Esophagus muscularis mucosa (tissue), 4 donors: ENCODE data around the gene PACSIN1. TPM values are rescaled to one million over a fixed set of nuclear protein-coding genes. Genes with fewer than 3 reads are reported as not detected.

ENCODE experiments used
- DNase-seq: peaks from one replicate; pipeline ENCODE4 v3.0.0-alpha.2; 2017; ENCODE audit errors: extremely low spot score
- H3K27ac ChIP-seq, 4 donors: fragments of 200-600 bp; sonication (generic); replicated peaks in 1 of 4; 1 replicate in 3 of 4; 2 replicates in 1 of 4; pipeline ENCODE4 v1.5.1; 2016 to 2019; ENCODE audit warnings: mild to moderate bottlenecking in 1 of 4
- H3K27me3 ChIP-seq, 4 donors: fragments of 200-600 bp; sonication (generic); one replicate each; pipeline versions ENCODE4 v1.5.1 to v1.6.0; 2016 to 2019
- H3K36me3 ChIP-seq, 4 donors: fragments of 200-600 bp; sonication (generic); one replicate each; pipeline ENCODE4 v1.5.1; 2016 to 2019
- H3K4me1 ChIP-seq, 4 donors: fragments of 200-600 bp; sonication (generic); one replicate each; pipeline ENCODE4 v1.5.1; 2016 to 2019
- H3K4me3 ChIP-seq, 4 donors: fragments of 200-600 bp; sonication (generic); 1 replicate in 2 of 4; 2 replicates in 2 of 4; pipeline ENCODE4 v1.5.1; 2016 to 2019; ENCODE audit warnings: mild to moderate bottlenecking in 4 of 4, moderate library complexity in 1 of 4
- H3K9me3 ChIP-seq, 4 donors: fragments of 200-600 bp; sonication (generic); 1 replicate in 3 of 4; 2 replicates in 1 of 4; pipeline ENCODE4 v1.5.1; 2016 to 2019
- CTCF ChIP-seq, 3 experiments: fragments of 200-600 bp in 2 of 3; fragments of 450-650 bp in 1 of 3; sonication (generic) in 2 of 3; IDR thresholded peaks; one replicate each; pipeline ENCODE4 v1.5.1; 2017 to 2019; ENCODE audit warnings: antibody characterized with exemption in 3 of 3, mild to moderate bottlenecking in 2 of 3, moderate library complexity in 1 of 3
- EP300 ChIP-seq: sonication (generic); formaldehyde crosslinking; IDR thresholded peaks from one replicate; pipeline ENCODE4 v1.6.1; 2017; ENCODE audit warnings: antibody characterized with exemption
- POLR2A ChIP-seq: fragments of 450-650 bp; IDR thresholded peaks from one replicate; pipeline ENCODE4 v1.6.1; 2017; ENCODE audit warnings: antibody characterized with exemption, moderate library complexity, mild to moderate bottlenecking, low read depth
- POLR2AphosphoS5 ChIP-seq, 2 donors: sonication (generic); formaldehyde crosslinking; IDR thresholded peaks; one replicate each; pipeline ENCODE4 v1.6.1; 2017; ENCODE audit warnings: antibody characterized with exemption in 2 of 2
- WGBS: methylation state at CpG from one replicate; pipeline ENCODE4 v1.1.5; 2018; 5-methylcytosine and 5-hydroxymethylcytosine counted together
- intact Hi-C: fragments of 100-400 bp; cut with DNase I; formaldehyde crosslinking; loops from one replicate; pipeline ENCODE4 v1.15.1; 2023
- total RNA-seq, 4 donors: library from RNA; depleted of rRNA; stranded (reverse); fragments of >200 nt; gene quantifications; one replicate each; pipeline versions ENCODE4 v1.1.0 to v1.2.1, GENCODE V29; 2016

Gene PACSIN1
- total RNA-seq, 4 donors from 2014 or later, result 0.42 to 2.3 (median 1.7) TPM

- H3K4me3 ChIP-seq, result no peak overlapping the region
- no peak overlapping the region for H3K27ac ChIP-seq
- 96% methylated on average over 8 of the region's 11 CpGs for WGBS
- intact Hi-C loops, result no loop called here
- no peaks in the 10 kb centered on the region for H3K4me1 ChIP-seq
- H3K27me3 ChIP-seq, result no peaks in the 10 kb centered on the region
- DNase-seq, result no peak
- no peaks in the 10 kb centered on the region for H3K9me3 ChIP-seq
- H3K36me3 ChIP-seq, result no peaks in the 10 kb centered on the region
- TF ChIP-seq CTCF (IDR thresholded peaks at IDR 0.05) (no peak), EP300 (no peak), POLR2A (no peak), POLR2AphosphoS5 (IDR thresholded peaks at IDR 0.05) (no peak)
Measured at GRCh38 chr6:34535646-34536045, 69.8 kb downstream of the PACSIN1 start.

GRCh38 chr6:34536251-34536958 lies 70.5 kb downstream of the PACSIN1 start:
- H3K36me3 ChIP-seq, result no peaks in the 10 kb centered on the region
- H3K4me3 ChIP-seq, result no peak overlapping the region
- H3K27ac ChIP-seq, result no peak overlapping the region
- TF ChIP-seq CTCF (IDR thresholded peaks at IDR 0.05) (no peak), EP300 (no peak), POLR2AphosphoS5 (IDR thresholded peaks at IDR 0.05) (no peak), POLR2A (no peak)
- WGBS, result 91% methylated on average over 2 of the region's 3 CpGs
- H3K4me1 ChIP-seq, result no peaks in the 10 kb centered on the region
- H3K9me3 ChIP-seq, result no peaks in the 10 kb centered on the region
- H3K27me3 ChIP-seq, result no peaks in the 10 kb centered on the region
- intact Hi-C loops, result no loop called here
- no peak for DNase-seq

- intact Hi-C loops, result no loop called here
- no peaks in the 10 kb centered on the region for H3K4me1 ChIP-seq
Measured at GRCh38 chr6:34536959-34537848, 71.3 kb downstream of the PACSIN1 start.

GRCh38 chr6:34537922-34538550 lies 72.2 kb downstream of the PACSIN1 start:
- no peaks in the 10 kb centered on the region for H3K9me3 ChIP-seq
- intact Hi-C loops, result no loop called here
- no peak overlapping the region for H3K27ac ChIP-seq
- H3K36me3 ChIP-seq, result no peaks in the 10 kb centered on the region
- TF ChIP-seq CTCF (IDR thresholded peaks at IDR 0.05), result no peak
- TF ChIP-seq EP300, result no peak
- no peak for TF ChIP-seq POLR2A
- no peak for TF ChIP-seq POLR2AphosphoS5 (IDR thresholded peaks at IDR 0.05)
- no peaks in the 10 kb centered on the region for H3K27me3 ChIP-seq
- H3K4me3 ChIP-seq, result no peak overlapping the region
- 92% methylated on average over 18 of the region's 19 CpGs for WGBS
- no peaks in the 10 kb centered on the region for H3K4me1 ChIP-seq
- DNase-seq, result no peak

More at GRCh38 chr6:34536959-34537848, 71.3 kb downstream of the PACSIN1 start:
- Histone ChIP-seq H3K4me3 (no peak overlapping the region), H3K27ac (no peak overlapping the region), H3K27me3 (no peaks in the 10 kb centered on the region), H3K36me3 (no peaks in the 10 kb centered on the region), H3K9me3 (no peaks in the 10 kb centered on the region)
- TF ChIP-seq POLR2AphosphoS5 (IDR thresholded peaks at IDR 0.05) (no peak), POLR2A (no peak), CTCF (IDR thresholded peaks at IDR 0.05) (no peak), EP300 (no peak)
- 88% methylated on average over 14 of the region's 15 CpGs for WGBS
- no peak for DNase-seq
